ENCODE measurements around the gene PANK3.
"Not testable (repeated sequence)": the region's sequence is repeated elsewhere in the genome, so short reads cannot be mapped to it uniquely, and the experiment has no call there.

PANK3 gene

GRCh38 chr5:168598639-168599038, 19.5 kb upstream of the PANK3 start:
- DNase-seq (ENCODE audit: low read depth) = no peak
- H3K4me3 ChIP-seq (ENCODE audit: low read length) = no peak overlapping the region
- TF ChIP-seq CTCF (conservative IDR thresholded peaks at IDR 0.05; ENCODE audit: low read depth, low read length) = no peak

GRCh38 chr5:168596927-168597326, 17.8 kb upstream of the PANK3 start:
- DNase-seq (ENCODE audit: low read depth) = no peak
- TF ChIP-seq CTCF (conservative IDR thresholded peaks at IDR 0.05; ENCODE audit: low read depth, low read length) = no peak
- no peak overlapping the region for H3K4me3 ChIP-seq (ENCODE audit: low read length)

GRCh38 chr5:168596122-168596521, 17.0 kb upstream of the PANK3 start:
- not testable (repeated sequence) for DNase-seq (ENCODE audit: low read depth); H3K4me3 ChIP-seq (ENCODE audit: low read length)

GRCh38 chr5:168592014-168592368, 12.8 kb upstream of the PANK3 start:
- peak; percentile 46 for DNase-seq (ENCODE audit: low read depth)
- TF ChIP-seq CTCF (conservative IDR thresholded peaks at IDR 0.05; ENCODE audit: low read depth, low read length) = no peak

GRCh38 chr5:168591302-168592013, 12.3 kb upstream of the PANK3 start:
- H3K4me3 ChIP-seq (ENCODE audit: low read length) = no peak overlapping the region
- no peak for DNase-seq (ENCODE audit: low read depth)
- TF ChIP-seq CTCF (conservative IDR thresholded peaks at IDR 0.05; ENCODE audit: low read depth, low read length) = no peak

More at GRCh38 chr5:168592014-168592368, 12.8 kb upstream of the PANK3 start:
- H3K4me3 ChIP-seq (ENCODE audit: low read length) = no peak overlapping the region

GRCh38 chr5:168590666-168591065, 11.5 kb upstream of the PANK3 start:
- no peak overlapping the region for H3K4me3 ChIP-seq (ENCODE audit: low read length)
- TF ChIP-seq CTCF (conservative IDR thresholded peaks at IDR 0.05; ENCODE audit: low read depth, low read length) = no peak
- no peak for DNase-seq (ENCODE audit: low read depth)

- TF ChIP-seq CTCF (conservative IDR thresholded peaks at IDR 0.05; ENCODE audit: low read depth, low read length) = no peak
- no peak for DNase-seq (ENCODE audit: low read depth)
- no peak overlapping the region for H3K4me3 ChIP-seq (ENCODE audit: low read length)
These were observed 8.8 kb upstream of the PANK3 start for GRCh38 chr5:168587987-168588386.
